NK-92 (cell line): Measurements from ENCODE around the gene CLCA1.
"Not testable (repeated sequence)": the region's sequence is repeated elsewhere in the genome, so short reads cannot be mapped to it uniquely, and the experiment has no call there.

Source experiments
- DNase-seq: peaks from one replicate; lab custom pipeline; 2025; ENCODE audit not compliant: unreplicated experiment; lab: John Stamatoyannopoulos, UW

The CLCA1 gene

DNA sequence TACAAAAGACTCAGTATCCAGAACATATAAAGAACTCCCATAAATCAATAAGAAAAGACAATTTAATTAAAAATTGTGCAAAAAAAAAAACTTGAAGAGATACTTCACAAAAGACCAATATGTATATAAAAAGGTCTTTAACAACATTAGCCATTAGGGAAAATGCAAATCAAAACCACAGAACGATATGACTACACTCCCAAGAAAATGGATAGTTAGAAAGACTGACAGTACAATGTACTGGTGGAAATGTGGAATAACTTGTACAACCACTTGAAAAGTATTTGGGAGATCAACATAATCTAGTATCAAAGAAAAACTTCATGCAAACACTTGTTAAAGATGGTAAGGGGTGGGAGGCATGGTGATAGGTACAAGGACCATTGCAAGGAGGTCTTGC, 3.9 kb upstream of the CLCA1 start:
- no peak for DNase-seq

DNA sequence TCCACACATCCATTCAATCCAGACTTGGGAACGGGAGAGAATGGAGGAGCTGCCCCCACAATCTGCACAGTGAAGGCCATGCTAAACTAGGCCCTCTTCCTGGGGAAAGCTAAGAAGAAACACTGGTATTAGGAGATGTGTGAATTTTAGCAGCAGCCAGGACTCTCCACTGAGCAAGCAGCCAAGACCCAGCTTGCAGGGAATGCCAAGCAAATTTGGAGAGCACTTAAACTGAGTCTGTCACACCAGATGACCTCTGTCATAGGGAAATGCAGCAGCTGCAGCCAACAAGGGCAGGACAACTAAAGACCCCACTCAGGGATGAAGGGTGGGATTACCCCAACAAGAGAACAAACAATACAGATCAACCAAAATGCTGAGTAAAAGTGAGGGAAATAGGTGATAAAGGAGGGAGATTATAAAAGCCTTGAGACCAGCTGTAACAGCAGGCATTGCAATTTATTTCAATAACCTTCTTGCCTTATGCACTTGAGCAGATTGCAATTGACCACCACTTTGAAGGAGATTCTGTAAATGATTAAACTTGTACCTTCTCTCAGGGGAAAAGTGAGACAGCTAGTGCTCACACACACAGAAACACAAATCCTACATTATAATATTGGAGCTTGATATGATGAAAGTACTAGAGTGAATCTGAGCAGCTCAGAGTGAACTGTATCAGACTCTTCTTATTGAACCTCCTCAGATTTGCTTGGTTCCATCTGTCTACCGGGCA, 2.5 kb upstream of the CLCA1 start:
- no peak for DNase-seq

DNA sequence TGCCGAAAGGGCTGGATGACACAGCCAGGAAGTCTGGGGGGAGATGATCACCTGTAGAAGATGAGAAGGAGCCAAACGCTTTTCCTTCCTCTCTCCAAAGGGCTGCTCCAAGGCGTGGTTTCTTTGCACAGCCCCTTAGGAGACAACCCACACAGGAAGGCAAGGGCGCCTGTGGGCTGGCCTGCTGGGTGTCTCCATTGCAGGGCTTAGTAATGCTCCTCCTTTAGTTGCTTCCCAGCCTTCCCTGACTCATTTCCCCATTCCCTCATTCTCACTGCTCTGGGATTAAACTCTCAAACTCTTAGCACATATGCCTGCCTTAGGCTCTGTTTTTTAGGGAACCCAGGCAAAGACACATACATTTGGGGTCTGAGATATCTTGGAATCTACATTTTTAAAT, 1.7 kb upstream of the CLCA1 start:
- no peak for DNase-seq

DNA sequence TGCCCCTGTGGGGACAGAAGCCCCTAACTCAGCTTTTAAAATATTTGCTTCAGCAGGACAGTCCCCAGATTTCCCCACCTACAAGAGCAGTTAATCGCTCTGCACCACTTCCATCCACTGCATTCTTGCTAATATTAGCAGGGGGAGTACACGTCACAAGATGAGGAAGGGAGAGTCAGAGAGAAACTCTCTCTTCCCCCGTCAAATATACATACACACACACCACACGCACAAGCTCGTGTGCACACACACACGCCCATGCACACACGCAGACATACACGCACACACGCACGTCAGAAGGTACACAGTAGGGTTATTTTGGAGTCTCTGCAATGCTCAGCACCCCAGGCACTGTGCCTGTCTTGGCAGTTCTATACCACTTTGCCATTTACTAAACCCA, 2.1 kb downstream of the CLCA1 start:
- DNase-seq, result no peak

DNA sequence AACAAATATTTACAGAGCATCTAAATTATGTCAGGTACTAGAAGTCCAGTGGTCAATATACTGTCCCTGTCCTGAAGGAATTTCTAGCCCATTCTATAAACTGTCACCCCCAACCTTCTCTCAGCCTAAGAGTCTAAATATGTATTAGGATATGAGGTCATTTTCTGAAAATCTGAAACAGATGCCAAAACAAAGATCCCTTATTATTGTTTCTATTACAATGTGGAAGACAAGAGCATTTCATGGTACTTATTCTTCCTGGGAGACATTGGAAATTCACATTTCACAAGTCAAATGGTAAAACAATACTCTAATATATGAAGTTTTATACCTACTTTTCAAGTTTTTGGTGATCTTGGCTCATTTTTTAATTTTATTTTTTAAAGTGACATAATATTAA, 2.6 kb downstream of the CLCA1 start:
- no peak for DNase-seq

DNA sequence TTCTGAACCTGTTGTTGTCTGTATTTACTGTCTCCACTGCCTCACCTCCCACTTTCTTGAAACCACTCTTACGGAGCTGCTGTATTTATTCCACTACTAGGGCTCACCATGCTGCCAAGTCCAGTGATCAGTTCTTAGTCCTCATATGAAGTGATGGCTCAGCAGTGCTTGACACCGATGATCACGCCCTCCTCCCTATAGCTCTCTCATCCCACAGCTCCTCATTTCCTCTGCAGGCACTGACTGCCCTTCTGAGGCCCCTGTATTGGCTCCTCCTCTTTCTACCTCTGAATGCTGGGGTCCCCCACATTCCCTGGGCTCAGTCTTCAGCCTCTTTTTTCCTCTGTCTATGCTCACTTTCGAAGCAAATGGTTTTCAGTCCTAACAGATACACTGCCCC, 3.4 kb downstream of the CLCA1 start:
- no peak for DNase-seq

DNA sequence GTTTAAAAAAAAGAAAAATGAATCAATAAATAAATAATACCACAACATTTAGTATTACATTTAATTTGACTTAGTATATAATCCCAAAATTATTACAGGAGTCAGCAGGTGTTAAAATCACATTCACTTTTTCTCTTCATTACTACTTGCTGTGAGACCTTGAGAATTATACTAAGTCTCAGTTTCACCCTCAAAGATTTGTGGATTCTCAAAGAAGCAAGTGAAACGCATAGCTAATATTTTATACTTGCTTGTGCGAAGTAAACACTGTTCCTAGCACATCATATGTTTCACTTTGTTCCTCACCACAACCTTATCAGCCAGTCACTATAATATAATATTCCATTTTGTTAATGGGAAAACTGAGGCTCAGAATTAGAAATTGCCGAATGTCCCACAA, 4.0 kb downstream of the CLCA1 start:
- no peak for DNase-seq

DNA sequence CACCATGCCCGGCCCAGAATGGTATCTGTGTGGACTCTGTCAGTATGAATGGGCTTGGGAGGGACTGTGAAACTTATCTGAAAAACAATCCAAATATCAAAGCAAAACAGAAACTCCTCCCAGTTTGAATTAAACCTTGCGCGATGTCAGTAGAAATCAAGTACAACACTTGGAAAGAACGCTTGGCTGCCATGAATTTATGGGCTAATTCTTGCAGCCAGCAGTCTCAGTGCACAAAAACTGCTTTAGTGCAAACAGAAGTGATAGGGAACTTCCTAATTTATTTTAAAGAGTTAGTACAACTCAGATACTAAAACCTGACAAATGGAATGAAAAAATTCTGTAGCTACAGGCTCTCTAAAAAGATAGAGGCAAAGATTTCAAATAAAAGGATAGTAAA, 8.5 kb downstream of the CLCA1 start:
- no peak for DNase-seq

DNA sequence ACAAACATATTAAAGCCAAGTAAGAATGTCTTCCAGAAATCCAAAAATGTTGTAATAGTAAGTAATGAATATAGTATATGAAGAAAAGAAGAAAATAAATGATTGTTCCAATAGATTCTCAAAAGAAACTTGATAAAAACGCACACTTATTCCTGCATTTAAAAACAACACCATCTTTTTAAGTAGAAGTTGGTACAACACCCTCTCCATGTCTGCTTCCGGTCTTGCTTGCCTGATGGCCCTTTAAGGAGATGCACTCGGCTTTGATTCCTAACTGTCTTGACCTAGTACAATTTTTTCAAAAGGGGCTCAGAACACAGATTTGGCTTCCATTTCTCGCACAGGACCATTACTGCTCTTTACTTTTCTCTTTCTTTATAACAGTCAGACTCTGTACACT, 9.0 kb downstream of the CLCA1 start:
- DNase-seq, result no peak

DNA sequence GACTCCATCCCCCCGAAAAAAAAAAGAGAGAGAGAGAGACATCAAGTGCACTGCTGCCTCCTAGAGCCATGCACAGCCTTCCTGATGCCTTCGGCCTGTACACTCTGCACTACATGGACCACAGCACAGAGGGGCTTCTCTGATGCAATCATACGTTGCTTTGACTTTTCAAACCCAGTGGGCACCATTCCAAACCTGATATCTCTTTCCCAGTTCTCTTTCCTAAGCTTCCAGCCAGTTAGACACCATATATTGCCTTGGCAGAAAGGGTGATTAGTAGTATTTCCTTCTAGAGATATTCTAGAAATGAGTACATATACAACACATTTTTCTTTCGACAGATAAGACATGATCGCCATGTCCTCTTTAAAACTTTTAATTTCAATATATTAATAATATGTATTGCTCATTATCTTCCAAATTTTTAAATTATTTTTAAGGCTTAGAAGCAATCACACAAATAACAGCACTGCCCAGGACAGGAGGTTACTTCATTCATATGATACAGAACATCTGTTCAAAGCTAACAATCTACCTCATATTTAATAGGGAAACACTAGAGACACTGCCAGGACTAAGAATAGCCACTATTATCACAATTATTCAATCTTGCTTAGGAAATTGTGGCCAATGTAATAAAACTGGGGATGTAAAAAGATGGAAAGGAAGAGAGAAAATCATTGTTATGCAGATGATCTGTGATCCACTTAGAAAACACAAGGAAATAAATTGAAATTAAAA, 9.9 kb downstream of the CLCA1 start:
- no peak for DNase-seq

DNA sequence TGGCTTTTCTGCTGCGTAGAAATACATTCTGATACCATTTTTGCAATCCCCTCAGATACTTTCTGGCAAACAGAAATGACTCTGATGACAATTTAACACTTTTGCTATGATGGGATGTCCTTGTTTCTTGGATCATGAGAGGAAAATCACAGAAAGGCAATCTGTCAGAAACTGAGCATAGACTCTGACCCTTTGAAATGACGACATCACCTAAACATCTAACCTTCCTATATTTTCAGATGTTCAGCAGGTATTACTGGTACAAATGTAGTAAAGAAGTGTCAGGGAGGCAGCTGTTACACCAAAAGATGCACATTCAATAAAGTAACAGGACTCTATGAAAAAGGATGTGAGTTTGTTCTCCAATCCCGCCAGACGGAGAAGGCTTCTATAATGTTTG, 13.2 kb downstream of the CLCA1 start:
- DNase-seq, result no peak

DNA sequence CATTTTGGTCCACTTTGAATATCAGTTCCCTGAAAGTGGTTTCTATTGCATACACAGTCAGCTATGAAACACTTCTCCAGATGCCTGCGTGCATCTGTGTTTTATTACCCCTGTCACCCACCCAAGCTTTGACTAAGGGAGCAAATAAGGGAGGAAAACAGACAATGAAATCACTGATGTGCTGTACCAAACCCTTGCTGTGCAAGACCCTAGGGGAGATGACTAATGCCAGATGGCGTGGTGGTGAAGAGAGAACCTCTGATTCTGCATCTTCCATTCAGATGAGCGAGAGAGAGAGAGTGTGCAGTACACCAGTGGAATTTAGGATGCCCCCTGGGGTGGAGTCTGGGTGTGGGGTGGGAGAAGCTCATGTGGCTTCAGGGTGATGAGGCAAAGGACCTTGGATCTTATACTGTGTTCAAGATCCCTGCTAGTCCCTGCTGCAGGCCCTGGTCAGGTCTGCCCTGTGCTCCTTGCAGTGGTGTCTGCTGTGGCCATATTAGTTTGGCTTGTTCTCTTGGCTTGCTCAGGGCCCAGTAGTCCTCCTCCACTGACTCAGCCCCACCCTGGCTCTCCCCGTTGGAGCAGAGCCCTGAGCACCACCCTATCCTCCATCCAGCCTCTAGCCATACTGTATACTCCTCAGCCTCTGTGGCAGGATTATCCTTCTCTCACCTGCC, 18.5 kb downstream of the CLCA1 start:
- no peak for DNase-seq

DNA sequence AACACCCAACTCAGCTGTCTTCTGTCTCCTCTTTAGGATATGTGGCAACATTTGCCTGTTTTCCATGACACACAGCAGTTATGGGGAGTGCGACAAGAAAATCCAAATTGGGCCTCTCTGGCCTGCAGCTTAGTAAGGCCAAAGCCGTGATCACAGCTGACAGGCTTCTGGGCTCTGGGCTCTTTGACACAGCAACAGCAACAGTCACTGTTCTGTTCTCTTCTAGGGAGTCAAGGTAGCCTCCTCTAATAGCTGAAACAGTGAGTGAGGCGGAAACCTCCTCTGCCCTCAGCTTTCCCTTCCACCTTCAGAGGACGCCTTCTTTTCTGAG, 19.0 kb downstream of the CLCA1 start:
- no peak for DNase-seq

DNA sequence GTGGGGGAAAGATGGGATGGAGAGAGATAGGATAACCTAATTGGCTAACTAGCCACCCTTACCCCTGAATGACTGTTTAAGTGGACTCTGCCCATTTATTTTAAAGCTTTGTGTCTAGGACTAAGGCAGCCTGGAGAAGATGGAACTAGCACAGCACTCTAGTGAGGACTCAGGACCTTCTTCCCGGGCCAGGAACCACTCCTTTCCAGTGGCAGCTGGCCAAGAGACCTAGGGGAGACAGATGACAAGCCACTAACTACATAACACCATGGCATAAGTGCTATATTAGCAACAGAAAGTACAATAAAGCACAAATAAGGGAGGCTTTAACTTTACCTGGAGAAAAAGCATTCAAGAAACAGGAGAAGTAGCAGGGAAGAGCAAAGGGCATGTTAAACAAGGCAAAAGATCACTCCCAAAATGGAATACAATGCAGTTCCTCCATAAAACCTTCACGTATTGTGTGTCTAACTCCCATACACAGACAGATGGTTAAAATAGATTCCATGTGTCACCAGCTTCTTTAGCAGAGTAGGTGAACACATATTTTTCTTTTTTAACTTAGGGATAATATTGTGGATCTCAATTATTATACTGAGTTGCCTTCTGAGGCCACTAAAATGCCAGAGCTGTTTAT, 20.6 kb downstream of the CLCA1 start:
- DNase-seq, result no peak

DNA sequence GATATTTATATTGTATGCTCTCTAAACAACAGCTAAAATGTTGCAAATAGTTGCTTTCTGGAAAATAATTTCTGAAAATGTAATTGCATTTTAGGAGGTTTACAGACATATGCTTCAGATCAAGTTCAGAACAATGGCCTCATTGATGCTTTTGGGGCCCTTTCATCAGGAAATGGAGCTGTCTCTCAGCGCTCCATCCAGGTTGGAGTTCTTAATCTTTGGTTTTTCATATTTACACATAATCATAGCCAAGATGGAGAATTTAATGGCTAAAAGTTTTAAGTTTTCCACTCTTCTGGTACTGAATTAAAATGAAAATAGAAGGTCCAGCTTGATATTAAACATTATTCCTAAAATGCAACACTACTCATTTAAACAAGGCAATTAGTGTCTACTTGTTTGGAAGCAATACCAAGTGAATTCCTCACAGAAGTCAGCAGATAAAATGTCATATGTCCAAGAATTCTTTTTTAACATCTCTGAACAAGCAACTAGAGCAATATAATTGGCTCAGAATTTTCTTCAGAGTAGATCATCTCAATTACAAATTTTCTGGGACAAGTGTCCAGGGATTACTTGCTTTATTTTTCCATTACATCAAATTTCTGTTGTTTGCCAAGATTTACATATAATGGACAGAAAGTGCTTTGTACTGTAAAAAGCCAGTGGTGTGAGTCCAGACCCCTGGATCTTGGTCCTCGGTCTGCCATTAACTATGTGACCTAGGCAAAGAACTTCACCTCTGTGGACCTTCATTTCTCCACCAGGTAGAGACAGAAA, 22.6 kb downstream of the CLCA1 start:
- DNase-seq, result no peak

DNA sequence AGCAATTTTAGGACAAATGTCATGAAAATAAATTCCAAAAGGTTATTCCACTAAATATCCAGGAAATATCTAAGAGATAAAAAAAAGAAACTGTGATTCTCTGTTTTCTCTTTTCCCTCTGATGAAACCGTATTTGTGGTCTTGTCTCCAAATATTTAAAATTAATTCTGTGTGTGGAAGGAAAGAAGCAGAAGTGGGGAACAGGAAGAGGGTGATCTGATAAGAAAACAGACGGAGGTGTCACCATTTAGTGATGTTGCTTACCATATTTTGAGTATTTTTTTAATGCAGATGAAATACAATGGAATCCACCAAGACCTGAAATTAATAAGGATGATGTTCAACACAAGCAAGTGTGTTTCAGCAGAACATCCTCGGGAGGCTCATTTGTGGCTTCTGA, 29.6 kb downstream of the CLCA1 start:
- DNase-seq, result no peak

DNA sequence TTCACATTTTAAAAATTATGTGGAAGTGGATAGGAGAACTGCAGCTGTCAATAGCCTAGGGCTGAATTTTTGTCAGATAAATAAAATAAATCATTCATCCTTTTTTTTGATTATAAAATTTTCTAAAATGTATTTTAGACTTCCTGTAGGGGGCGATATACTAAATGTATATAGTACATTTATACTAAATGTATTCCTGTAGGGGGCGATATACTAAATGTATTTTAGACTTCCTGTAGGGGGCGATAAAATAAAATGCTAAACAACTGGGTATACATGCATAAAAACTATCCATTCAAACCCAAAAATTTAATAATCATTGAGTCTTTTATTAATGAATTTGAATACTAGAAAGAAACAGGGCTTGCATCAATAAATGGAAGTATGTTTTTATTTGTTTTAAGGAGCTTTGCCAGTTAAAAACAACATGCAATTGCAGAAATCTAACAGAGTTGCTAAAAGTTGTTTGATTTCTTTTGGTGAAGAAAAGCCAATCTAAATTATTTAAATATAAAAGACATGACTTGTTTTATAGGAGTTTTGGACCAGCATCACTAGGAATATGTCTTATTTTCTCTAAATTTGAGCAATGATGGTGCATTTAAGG, 31.4 kb downstream of the CLCA1 start:
- DNase-seq, result no peak

DNA sequence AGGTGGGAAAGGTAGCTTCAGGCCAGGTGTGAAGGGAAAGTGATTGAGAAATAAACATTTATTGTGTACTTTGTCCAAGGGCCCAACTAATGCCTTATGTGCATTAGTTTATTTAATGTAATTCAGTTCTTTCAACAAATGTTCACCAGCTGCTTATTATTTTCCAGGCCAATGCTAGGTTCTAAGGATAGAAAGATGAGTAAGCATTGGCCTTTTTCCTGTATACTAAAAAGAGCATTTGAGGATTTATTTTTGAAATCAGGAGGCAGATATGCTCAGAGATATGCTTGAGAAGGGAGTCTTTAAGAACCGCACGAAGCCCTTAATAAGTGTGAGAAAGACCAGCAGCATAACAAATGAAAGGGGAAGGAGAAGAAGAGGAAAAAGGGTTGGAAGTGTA, 32.0 kb downstream of the CLCA1 start:
- no peak for DNase-seq

DNA sequence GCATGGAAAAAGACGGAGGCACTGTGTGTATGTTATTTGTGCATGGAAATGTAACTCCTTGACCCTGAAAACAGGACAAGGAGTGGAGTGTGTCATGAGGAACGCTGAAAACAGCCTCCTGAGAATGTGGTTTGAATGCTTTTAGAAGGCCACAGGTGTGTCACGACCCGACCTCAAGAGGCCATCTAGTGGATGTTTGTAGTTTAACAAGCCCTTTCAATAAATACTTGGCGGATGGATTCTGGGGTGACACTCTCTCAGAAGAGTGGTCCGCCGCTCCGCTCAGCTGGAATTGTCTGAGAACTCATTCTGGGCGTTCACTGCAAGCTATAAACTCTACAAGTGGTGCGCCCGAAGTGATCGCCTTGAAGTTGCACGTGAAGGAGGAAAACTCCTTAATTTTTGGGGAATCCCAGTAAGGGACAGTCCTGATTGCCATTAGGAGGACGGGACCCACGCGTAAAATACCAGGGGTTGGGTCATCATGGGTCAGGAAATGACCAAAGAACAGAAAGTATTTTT, 33.5 kb downstream of the CLCA1 start:
- DNase-seq, result not testable (repeated sequence)

DNA sequence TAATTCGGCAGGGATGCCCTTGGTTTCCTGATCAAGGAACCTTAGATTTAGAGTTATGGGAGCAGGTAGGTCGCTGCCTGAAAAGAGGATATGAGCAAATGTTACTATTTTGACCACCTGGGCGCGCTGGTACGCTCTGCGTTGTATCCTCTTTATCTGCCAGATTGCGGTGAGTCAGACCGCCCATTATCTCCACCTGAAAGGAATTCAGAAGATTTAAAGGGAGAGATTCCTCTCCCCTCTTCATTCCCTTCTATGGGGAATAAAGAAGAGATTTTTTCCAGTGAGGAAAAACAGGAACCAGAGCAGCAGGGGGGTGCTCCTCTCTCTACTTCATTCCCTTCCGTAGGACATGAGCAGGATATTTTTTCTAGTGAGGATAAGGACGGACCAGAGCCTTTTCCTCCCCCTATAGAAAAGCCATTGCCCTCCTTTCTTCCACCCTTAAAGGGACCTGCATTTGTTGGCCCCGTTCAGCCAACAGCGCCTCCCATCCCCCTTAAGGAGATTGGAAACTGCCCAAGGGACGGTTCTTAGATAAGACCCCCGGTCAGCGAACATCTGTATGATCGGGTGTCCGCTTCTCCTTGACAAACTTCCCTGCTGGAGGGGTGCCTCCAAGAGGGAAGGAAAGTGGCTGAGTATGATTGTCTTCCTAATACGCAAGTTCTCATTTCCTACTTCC, 34.1 kb downstream of the CLCA1 start:
- no peak for DNase-seq
